HG02840 (cell line): ENCODE data around the gene SKOR1.

ENCODE experiments used
- ATAC-seq: cut with Tn5 transposase; IDR thresholded peaks from one replicate; pipeline ENCODE4 v1.9.1; 2021; ENCODE audit warnings: mild to moderate bottlenecking, moderate library complexity, moderate number of reproducible peaks; ENCODE audit not compliant: unreplicated experiment, low FRiP score

Gene SKOR1

GRCh38 chr15:67815036-67815592 lies 10.2 kb upstream of the SKOR1 start:
- no peak for ATAC-seq

- no peak for ATAC-seq
Measured at GRCh38 chr15:67816668-67817067, 8.6 kb upstream of the SKOR1 start.

GRCh38 chr15:67818464-67818863 lies 6.8 kb upstream of the SKOR1 start:
- ATAC-seq, result no peak

- ATAC-seq, result no peak
Measured at GRCh38 chr15:67819636-67820035, 5.7 kb upstream of the SKOR1 start.

GRCh38 chr15:67820122-67820991 lies 5.0 kb upstream of the SKOR1 start:
- no peak for ATAC-seq

GRCh38 chr15:67820992-67821783 lies 4.1 kb upstream of the SKOR1 start:
- no peak for ATAC-seq

- ATAC-seq, result no peak
Measured at GRCh38 chr15:67821784-67822440, 3.4 kb upstream of the SKOR1 start.

GRCh38 chr15:67822537-67823313 lies 2.6 kb upstream of the SKOR1 start:
- no peak for ATAC-seq

- ATAC-seq, result no peak
Measured at GRCh38 chr15:67823314-67824196, 1.8 kb upstream of the SKOR1 start.

- ATAC-seq, result no peak
Measured at GRCh38 chr15:67824197-67824968, 926 bp upstream of the SKOR1 start.

GRCh38 chr15:67825881-67826716 lies 790 bp downstream of the SKOR1 start:
- no peak for ATAC-seq

- no peak for ATAC-seq
Measured at GRCh38 chr15:67826717-67827561, 1.6 kb downstream of the SKOR1 start.

GRCh38 chr15:67827562-67828277 lies 2.4 kb downstream of the SKOR1 start:
- no peak for ATAC-seq

GRCh38 chr15:67828278-67828968 lies 3.1 kb downstream of the SKOR1 start:
- no peak for ATAC-seq

- no peak for ATAC-seq
Measured at GRCh38 chr15:67828969-67829646, 3.8 kb downstream of the SKOR1 start.
